CD4-positive, alpha-beta T cell treated with Interleukin-21 for 1 hour (primary cell): Measurements from ENCODE around the gene KBTBD6.
"Not testable (repeated sequence)": the region's sequence is repeated elsewhere in the genome, so short reads cannot be mapped to it uniquely, and the experiment has no call there.

Source experiments
- DNase-seq: peaks from one replicate; pipeline ENCODE4 v3.0.0-alpha.2; 2020

The KBTBD6 gene

GRCh38 chr13:41131660-41132511, 716 bp downstream of the KBTBD6 start:
- not testable (repeated sequence) for DNase-seq

DNA sequence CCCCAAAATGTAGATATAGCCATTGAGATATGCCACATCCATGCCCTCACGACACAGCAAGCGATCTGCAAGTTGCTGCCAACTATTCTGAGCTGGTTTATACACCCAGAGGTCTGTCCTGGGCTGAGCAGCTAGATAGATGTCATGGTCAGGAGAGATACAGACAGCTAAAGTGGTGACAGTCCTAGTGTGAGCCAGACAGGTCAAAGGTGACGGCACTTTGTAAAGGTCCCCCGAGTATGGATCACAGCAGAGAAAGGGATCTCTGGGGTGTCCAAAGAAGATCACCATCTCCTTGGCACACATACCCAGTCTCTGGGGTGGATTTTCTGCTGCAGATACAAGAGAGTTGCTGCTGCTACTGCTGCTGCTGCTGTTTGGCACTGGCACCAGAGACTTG, 1.4 kb downstream of the KBTBD6 start:
- not testable (repeated sequence) for DNase-seq

GRCh38 chr13:41130356-41130755, 2.2 kb downstream of the KBTBD6 start:
- DNase-seq: peak; percentile 10

- DNase-seq: no peak
These were observed 4.9 kb downstream of the KBTBD6 start for GRCh38 chr13:41127701-41128100.

DNA sequence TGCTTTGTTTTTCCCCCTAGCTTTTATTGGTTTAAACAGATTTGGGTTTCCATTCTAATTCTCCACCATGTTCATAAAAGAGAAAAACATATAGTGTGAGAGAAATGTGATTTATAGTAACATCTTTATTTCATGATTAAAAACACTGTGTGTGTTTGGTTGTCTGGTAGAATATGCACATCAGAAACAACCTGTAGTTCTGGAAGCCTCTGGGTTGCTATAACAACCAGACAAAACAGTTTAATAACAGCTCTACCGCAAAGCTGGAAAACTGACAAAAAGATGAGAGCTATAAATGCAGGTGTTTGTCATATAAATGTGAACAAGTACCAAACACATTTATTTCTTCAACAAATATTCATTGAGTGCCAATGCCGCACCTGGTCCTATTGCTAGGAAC, 9.8 kb downstream of the KBTBD6 start:
- peak; percentile 49 for DNase-seq

GRCh38 chr13:41117869-41118268, 14.7 kb downstream of the KBTBD6 start:
- no peak for DNase-seq

DNA sequence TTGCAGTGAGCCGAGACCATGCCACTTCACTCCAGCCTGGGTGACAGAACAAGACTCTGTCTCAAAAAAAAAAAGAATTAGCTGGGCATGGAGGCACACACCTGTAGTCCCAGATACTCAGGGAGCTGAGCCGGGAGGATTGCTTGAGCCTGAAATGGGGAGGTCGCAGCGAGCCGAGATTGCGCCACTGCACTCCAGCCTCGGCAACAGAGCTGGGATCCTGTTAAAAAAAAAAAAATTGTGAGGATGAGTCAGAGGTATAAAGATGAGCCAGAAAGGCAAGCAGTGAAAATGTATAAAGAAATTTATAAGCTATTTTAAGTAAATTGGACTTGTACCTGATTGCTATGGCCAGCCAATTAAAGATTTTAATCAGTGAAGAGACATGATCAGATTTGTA, 21.1 kb downstream of the KBTBD6 start:
- no peak for DNase-seq

- no peak for DNase-seq
These were observed 25.0 kb downstream of the KBTBD6 start for GRCh38 chr13:41107584-41108014.

- DNase-seq: no peak
These were observed 25.5 kb downstream of the KBTBD6 start for GRCh38 chr13:41107104-41107571.

- DNase-seq: no peak
These were observed 32.6 kb downstream of the KBTBD6 start for GRCh38 chr13:41099986-41100385.

- DNase-seq: no peak
These were observed 33.8 kb downstream of the KBTBD6 start for GRCh38 chr13:41098761-41099160.

DNA sequence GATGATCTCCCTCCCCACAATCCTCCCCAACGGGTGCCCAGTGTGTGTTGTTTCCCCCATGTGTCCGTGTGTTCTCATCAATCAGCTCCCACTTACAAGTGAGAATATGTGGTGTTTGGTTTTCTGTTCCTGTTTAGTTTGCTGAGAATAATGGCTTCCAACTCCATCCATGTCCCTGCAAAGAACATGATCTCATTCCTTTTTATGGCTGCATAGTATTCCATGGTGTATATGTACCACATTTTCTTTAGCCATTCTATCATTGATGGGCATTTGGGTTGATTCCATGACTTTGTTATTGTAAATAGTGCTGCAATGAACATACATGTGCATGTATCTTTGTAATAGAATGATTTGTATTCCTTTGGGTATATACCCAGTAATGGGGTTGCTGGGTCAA, 36.9 kb downstream of the KBTBD6 start:
- DNase-seq: not testable (repeated sequence)

GRCh38 chr13:41085961-41086585, 46.5 kb downstream of the KBTBD6 start:
- no peak for DNase-seq

DNA sequence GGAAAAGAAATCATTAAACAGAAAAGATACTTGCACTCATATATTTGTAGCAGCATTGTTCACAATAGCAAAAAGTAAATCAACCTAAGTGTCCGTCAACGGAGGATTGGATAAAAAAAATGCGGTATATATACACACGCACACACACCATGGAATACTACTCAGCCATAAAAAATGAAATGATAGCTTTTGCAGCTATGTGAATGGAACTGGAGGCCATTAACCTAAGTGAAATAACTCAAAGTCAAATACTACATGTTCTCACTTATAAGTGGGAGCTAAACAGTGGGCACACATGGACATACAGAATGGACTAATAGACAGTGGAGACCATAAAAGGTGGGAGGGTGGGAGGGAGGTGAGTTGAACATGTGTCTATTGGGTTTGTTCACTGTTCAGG, 52.9 kb downstream of the KBTBD6 start:
- DNase-seq: no peak
